NOMO-1 (cell line): ENCODE data around the gene SDHAF2.
A peak's percentile ranks its signal among the peaks of the same experiment; 100 is the strongest.
"Not testable (repeated sequence)": the region's sequence is repeated elsewhere in the genome, so short reads cannot be mapped to it uniquely, and the experiment has no call there.

Experiments
- DNase-seq, 2 experiments: peaks; one replicate each; lab custom pipeline; 2025; ENCODE audit not compliant: unreplicated experiment in 2 of 2; lab: John Stamatoyannopoulos, UW

SDHAF2 gene

GRCh38 chr11:61422226-61422625, 7.7 kb upstream of the SDHAF2 start:
- DNase-seq = no peak

DNA sequence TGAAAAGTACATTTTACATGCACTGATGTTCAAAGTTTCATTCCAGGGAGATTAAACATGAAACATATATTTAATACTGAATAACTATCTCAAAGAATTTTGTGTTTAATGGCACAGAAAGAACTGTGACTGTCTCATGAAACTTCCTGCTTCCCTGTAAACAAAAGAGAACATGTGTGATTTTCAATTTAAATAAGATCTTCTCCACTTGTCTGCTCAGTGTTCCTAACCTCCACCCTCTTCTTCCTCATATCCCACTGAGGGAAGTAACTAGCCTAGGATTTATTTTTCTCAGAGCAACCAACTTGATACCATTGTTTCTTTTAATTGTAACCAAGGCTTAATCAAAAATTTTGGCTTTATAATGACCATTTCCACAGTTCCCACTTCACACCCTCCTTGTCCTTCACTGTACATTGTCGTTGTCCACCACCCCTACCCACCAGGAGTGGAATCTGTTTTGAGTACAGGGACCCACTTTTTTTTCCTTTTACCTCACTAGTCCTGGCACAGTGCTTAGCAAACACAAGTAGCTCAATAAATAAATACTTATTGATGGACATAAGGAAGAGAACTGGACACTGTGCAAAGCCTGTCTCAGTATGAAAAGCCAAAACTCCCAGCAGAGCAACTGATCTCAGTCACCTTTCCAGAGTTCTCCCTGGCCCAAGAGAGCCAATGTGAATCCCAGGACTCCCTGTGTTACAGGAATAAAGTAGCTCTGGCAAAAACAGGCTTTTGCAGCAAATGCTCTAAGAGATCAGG, 4.4 kb upstream of the SDHAF2 start:
- DNase-seq = no peak

DNA sequence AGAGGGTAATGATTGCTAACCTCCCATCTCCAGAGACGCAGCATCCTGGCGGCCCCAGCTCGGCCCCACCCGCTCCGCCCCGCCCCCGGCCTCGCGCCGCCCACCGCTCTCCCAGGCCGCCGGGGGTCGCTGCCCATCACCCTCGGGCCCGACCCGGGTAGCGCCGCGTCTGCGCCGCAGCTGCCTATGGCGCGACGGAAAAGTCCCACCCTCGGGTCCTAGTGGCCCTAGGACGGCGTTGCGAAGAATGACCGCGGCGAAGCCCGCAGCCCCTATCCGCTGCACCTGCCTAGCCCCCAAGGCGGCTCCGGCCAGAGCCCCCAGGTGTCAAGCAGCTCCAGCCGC, 606 bp upstream of the SDHAF2 start:
- peak; percentile 52 to 53 for DNase-seq

- DNase-seq = not testable (repeated sequence)
Measured at GRCh38 chr11:61430839-61431238, 915 bp downstream of the SDHAF2 start.

DNA sequence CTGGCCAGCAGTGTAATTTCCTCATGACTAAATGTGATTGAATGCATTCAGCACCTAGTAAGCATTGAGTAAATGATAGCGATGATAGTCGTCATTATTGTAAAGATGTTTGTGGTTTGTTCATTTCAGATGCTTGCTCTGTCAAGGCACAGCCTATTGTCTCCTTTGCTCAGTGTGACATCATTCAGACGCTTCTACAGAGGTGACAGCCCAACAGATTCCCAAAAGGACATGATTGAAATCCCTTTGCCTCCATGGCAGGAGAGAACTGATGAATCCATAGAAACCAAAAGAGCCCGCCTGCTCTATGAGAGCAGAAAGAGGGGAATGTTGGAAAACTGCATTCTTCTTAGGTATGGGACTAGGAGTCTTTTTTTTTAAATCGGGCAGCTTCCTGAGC, 7.6 kb downstream of the SDHAF2 start:
- DNase-seq = no peak

DNA sequence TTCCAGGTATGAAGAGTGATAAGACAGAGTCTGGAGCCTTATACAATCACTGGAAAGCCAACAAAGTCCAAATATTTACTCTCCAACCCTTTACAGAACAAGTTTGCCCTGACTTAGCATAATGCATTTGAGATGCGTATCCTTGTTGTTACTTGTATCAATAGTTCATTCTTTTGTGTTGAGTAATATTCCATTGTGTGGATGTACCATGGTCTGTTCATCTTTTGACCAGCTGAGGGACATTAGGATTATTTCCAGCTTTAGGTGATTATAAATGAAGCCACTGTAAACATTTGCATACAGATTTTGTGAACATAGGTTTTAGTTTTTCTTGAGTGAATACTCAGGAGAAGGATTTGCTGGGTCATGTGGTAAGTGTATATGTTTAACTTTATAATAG, 9.7 kb downstream of the SDHAF2 start:
- no peak for DNase-seq

DNA sequence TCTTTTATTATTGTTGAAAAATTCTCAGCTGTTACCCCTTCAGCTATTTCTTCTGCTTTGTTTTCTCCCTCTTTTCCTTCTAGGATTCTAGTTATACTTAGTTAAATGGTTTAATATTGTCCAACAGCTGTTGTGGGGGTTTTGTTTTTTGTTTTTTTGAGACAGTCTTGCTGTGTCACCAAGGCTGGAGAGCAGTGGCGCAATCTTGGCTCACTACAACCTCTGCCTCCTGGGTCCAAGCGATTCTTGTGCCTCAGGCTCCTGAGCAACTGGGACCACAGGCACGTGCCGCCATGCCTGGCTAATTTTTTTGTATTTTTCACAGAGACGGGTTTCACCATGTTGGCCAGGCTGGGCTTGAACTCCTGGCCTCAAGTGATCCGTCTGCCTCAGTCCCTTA, 12.7 kb downstream of the SDHAF2 start:
- no peak for DNase-seq

- no peak for DNase-seq
Measured at GRCh38 chr11:61445516-61445915, 15.6 kb downstream of the SDHAF2 start.

DNA sequence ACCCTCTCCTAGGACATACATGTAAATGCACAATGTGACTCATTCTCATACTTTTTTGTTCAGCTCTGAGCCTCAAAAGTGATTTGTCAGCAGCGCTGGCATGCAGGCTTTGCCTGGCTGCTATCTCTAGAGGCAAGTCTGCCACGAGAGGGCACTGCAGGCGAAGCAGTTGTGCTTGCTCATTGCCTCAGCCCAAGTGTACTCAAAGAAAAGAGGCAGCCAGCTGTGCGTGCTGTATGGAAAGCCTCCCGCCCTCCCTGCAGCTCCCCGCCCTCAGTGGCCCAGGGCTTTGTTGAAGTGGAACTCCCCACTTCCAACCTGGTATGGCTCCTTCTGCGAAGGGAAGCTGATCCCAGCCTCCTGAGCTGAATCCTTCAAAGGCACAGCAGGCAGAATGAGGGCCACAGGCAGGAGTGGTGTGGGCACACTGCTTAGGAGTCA, 16.3 kb downstream of the SDHAF2 start:
- DNase-seq = peak; percentile 2 to 12

DNA sequence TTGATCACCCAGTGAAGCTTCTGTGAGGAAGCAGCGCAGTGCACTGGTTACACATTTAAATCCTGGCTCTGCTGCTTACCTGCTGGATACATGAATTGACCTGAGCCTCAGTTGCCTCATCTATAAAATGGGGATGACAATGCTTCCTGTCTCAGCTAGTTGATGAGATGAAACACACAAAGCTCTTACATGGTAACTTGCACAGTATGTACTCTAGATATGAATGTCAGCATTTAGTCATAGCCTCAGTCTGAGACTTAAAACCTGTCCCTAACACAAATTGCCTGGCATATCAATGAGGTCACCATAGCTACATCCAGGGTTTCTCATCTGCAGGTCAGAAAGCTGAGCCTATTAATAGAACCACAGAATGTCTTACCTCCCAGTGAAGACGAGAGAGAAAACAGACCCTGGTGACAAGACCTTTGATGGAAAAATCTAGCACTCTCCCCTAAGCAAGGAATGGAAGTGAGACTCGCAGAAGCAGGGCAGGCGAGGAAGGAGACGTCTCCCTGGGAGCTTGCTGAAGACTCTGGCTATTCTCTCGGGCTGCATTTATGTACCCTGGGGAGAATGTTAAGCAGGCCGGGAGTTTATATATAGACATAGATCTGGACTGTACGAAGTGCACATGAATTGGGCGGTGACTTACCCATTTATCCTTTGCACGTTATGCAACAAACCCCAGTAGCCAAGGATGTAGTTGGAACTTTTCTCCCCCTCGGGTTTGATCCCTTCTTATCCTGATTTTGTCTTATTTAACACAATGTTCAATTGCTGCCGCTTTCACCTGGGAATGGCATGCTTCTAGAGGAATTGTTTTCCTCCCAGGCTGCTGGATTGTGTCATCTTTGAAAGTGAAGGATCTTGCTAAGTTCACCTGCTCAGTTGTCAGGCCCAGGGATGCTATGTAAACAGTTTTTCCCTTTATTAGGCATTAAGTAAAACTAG, 18.0 kb downstream of the SDHAF2 start:
- DNase-seq = no peak

- DNase-seq = no peak
Measured at GRCh38 chr11:61448552-61448927, 18.6 kb downstream of the SDHAF2 start.

GRCh38 chr11:61452825-61453224, 22.9 kb downstream of the SDHAF2 start:
- DNase-seq = no peak

- DNase-seq = no peak
Measured at GRCh38 chr11:61453695-61454094, 23.8 kb downstream of the SDHAF2 start.

- DNase-seq = no peak
Measured at GRCh38 chr11:61454520-61454919, 24.6 kb downstream of the SDHAF2 start.

- no peak for DNase-seq
Measured at GRCh38 chr11:61460474-61460881, 30.6 kb downstream of the SDHAF2 start.

GRCh38 chr11:61460986-61461385, 31.1 kb downstream of the SDHAF2 start:
- DNase-seq = no peak

DNA sequence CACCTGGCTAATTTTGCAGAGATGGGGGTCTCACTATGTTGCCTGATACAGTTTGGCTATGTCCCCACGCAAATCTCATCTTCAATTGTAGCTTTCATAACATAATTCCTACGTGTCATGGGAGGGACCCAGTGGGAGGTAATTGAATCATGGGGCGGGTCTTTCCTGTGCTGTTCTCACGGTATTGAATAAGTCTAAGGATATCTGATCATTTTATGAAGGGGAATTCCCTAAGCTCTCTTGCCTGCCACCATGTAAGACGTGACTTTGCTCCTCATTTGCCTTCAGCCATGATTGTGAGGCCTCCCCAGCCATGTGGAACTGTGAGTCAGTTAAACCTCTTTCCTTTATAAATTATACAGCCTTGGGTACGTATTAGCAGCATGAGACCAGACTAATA, 37.7 kb downstream of the SDHAF2 start:
- not testable (repeated sequence) for DNase-seq

DNA sequence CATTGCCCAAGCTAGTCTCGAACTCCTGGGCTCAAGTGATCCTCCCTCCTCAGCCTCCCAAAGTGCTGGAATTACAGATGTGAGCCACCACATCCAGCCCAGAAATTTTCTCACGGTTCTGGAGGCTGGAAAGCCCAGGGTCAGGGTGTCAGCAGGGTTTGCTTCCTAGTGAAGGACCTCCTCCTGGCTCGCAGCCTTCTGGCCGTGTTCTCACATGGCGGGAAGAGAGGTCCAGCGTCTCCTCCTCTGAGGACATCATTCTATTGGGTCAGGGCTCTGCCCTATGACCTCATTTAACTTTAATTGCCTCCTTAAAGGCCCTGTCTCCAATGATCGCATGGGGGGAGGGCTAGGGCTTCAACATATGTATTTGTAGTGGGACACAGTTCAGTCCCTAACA, 38.1 kb downstream of the SDHAF2 start:
- no peak for DNase-seq

DNA sequence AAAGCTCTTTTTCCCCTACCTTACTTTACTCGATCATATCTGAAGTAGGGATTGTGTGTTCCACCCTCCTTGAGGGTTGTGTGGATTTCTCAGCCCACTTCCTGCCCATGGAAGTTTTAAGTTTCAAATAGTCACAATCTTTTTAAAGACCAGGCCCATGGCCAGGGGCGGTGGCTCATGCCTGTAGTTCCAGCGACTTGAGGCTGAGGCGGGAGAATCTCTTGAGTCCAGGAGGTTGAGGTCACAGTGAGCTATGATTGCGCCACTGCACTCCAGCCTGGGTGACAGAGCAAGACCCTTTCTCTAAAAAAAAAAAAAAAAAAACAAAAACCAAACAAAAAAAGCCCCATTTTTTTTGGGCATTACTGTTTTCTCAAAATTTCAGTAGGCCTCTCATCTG, 42.4 kb downstream of the SDHAF2 start:
- no peak for DNase-seq

DNA sequence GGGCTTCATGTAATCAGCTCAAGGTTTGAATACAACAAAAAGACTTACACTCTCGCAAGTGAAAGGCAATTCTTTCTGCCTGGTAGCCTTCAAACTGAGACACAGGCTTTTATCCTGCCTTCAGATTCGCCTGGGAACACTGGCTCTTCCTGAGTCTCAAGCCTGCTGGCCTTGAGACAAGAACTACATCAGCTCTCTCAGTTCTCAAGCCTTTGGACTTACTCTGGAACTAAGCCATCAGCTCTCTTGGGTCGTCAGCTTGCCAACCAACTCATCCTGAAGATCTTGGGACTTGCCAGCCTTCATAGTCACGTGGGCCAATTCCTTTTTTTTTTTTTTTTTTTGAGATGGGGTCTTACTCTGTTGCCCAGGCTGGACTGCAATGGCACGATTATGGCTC, 42.9 kb downstream of the SDHAF2 start:
- DNase-seq = no peak

DNA sequence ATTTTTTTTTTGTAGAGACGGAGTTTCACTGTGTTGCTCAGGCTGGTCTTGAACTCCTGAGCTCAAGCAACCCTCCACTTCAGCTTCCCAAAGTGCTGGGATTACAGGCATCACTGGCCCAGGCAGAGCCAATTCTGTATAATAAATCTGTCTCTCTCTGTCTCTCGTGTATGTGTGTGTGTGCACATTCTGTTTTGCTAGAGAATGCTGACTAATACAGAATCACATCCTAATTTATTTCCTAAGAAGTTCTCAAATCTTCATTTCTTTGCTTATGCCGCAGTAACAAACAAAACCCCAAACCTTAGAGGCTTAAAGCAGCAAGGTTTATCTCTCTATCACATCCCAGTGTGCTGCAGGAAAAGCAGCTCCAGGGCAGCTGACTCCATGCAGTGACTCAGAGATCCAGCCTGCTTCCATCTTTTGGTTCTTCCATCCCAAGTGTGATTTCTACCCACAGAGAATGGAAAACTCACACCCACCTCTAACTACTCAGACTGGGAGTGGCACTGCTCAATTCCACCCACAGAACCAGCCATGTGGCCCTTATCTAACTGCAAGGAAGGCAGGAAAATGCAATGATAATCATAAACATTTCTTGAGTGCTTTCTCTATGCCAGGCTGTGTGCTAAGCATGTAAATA, 43.6 kb downstream of the SDHAF2 start:
- DNase-seq = no peak
